Breast epithelium (tissue), 3 donors: ENCODE data around the gene PPFIA1.

ENCODE experiments used
- POLR2A ChIP-seq: fragments of 450-650 bp; IDR thresholded peaks from one replicate; pipeline ENCODE4 v1.6.1; 2016; ENCODE audit warnings: antibody characterized with exemption, mild to moderate bottlenecking, moderate library complexity
- POLR2AphosphoS5 ChIP-seq, 3 donors: sonication (generic); formaldehyde crosslinking; IDR thresholded peaks; one replicate each; pipeline ENCODE4 v1.6.1; 2017; ENCODE audit warnings: antibody characterized with exemption in 3 of 3
- TF ChIP-seq, protein P1 (sequence below), 3 donors: fragments of 450-650 bp; IDR thresholded peaks; one replicate each; pipeline ENCODE4 v1.5.1; 2016 to 2017; ENCODE audit warnings: antibody characterized with exemption in 3 of 3, mild to moderate bottlenecking in 3 of 3, moderate library complexity in 3 of 3

DNA sequence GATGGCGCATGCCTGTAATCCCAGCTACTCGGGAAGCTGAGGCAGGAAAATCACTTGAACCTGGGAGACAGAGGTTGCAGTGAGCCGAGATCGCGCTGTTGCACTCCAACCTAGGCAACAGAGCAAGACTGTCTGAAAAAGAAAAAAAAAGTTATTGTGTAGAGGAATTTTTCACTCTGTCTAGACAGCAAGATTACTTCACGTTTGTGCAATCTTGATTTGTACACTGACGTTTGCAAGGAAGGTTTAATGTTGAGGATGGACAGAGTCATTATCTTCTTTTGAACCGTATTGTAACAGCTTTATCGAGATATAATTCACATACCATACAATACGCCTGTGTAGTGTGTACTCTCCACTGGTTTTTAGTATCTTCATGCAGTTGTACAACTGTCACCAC lies 131.5 kb downstream of the PPFIA1 start:
- no peak for TF ChIP-seq POLR2A
- TF ChIP-seq, protein P1, sequence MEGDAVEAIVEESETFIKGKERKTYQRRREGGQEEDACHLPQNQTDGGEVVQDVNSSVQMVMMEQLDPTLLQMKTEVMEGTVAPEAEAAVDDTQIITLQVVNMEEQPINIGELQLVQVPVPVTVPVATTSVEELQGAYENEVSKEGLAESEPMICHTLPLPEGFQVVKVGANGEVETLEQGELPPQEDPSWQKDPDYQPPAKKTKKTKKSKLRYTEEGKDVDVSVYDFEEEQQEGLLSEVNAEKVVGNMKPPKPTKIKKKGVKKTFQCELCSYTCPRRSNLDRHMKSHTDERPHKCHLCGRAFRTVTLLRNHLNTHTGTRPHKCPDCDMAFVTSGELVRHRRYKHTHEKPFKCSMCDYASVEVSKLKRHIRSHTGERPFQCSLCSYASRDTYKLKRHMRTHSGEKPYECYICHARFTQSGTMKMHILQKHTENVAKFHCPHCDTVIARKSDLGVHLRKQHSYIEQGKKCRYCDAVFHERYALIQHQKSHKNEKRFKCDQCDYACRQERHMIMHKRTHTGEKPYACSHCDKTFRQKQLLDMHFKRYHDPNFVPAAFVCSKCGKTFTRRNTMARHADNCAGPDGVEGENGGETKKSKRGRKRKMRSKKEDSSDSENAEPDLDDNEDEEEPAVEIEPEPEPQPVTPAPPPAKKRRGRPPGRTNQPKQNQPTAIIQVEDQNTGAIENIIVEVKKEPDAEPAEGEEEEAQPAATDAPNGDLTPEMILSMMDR (IDR thresholded peaks at IDR 0.05): no peak
- no peak for TF ChIP-seq POLR2AphosphoS5 (IDR thresholded peaks at IDR 0.05)
